HG03469 (cell line): ENCODE results near the gene CTAG1A.
"Not testable (repeated sequence)": the region's sequence is repeated elsewhere in the genome, so short reads cannot be mapped to it uniquely, and the experiment has no call there.

Source experiments
- ATAC-seq: cut with Tn5 transposase; IDR thresholded peaks from one replicate; pipeline ENCODE4 v1.9.1; 2021; ENCODE audit warnings: mild to moderate bottlenecking, moderate library complexity, moderate number of reproducible peaks; ENCODE audit not compliant: unreplicated experiment

The CTAG1A gene

DNA sequence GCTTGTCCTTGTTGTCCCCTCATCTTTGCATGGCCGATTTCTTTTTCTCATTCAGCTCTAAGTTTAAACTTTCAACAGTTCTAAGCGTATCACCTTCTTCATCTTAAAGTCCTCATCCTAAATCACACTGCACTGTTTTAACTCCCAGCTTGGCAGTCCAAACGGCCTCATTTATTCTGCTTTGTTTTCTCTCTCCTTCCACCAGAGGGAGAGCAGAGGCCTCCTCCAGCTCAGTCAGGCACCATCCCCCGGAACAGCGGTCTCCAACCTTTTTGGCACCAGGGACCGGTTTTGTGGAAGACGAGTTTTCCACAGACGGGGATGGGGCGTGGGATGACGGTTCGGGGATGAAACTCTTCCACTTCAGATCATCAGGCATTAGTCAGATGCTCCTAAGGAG is 14.6 kb upstream of the CTAG1A start:
- not testable (repeated sequence) for ATAC-seq

DNA sequence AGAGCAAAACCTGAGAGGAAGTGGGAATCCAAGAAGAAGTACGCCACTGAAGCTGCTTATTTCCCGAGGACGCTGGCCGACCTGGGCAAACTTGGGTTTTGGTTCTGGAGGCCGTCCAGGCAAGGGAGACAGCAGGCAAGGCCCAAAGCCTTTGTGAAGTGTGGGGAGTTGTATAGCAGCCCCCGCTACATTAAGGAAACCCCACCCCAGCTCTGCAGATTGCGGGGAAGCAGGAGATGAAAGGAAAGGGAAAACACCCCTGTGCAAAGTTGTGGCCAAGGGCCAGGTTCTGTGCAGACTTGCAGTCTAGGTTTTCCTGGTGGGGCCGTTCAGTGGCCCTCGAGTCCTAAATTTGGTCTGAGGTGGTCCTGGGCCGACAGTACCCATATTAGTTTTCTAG is 11.9 kb upstream of the CTAG1A start:
- not testable (repeated sequence) for ATAC-seq

DNA sequence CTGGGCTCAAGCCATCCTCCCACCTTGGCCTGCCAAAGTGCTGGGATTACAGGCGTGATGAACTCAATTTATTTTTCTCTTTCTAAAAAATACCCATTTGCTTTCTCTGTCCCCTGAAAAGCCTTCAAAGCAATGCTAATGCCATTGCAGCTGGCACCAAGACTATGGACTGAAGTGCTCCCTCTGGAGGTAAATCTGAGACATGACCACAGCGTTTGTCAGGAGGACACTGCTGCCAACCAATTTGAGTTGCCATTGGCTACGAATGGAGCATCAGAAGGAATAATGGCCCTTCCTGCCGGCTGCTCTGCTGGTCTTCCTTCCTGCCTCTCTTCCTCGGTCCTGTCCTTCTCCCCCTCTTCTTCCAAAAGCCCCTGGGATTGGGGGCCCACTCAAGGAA is 9.9 kb upstream of the CTAG1A start:
- ATAC-seq, result not testable (repeated sequence)

DNA sequence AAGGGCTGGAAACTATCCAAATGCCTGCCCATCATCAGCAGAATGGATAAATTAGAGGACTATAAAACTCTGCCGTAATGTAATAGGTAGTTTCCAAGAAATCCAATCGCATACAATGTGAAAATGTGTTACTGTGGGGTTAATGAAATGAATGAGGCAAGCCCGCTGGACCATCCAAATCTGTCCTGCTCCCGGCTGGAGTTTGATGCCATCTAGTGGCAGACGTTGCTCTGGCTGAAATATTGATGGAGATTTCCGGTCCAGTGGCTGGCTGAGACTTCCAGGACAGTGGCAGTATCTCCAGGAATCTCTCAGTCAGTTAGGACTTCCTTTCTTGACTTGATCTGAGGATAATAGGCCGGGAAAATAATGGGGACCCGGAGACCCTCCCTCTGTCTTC is 1.9 kb upstream of the CTAG1A start:
- not testable (repeated sequence) for ATAC-seq

DNA sequence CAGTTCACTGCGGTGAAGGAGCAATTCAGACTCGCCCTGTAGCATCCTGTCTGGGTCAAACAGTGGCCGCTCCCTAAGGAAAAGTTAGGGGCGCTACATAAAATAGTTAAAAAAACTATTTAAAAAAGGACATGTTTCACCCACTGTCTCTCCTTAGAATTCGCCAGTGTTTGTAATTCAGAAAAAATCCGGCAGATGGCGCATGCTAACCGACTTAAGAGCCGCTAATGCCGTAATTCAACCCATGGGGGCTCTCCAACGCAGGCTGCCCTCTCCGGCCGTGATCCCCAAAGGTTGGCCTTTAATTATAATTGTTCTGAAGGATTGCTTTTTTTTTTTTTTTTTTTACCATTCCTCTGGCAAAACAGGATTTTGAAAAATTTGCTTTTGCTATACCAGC is 5.5 kb downstream of the CTAG1A start:
- not testable (repeated sequence) for ATAC-seq

DNA sequence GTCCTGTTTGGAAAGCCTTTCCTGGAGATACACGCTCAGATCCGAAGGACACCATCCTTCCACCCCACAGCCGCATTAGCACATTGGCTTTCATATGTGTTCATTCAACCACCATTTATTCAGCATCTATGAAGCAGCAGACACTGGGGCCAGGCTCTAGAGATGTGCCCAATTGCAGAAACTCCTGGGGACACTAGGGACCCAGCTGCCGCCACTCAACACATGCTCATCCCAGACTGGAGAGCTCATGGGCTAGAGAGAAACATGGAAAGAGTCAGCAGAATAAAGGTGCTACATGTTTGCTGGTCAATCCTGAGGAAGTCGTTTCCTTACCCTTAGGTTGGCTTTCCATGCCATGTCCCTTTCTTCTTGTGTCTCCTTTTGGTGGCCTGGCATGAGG is 7.6 kb downstream of the CTAG1A start:
- no peak for ATAC-seq

DNA sequence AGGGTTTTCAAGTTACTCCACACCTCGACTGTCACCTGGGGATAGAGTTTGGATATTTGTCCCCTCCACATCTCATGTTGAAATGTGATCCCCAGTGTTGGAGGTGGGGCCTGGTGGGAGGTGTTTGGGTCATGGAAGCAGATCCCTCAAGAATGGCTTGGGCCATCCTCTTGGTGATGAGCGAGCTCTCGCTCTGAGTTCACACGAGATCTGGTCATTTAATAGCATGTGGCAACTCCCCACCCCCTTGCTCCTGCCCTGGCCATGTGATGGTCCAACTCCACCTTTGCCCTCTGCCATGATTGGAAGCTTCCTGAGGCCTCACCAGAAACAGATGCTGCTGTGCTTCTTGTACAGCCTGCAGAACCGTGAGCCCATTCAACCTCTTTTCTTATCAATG is 8.3 kb downstream of the CTAG1A start:
- ATAC-seq, result no peak

DNA sequence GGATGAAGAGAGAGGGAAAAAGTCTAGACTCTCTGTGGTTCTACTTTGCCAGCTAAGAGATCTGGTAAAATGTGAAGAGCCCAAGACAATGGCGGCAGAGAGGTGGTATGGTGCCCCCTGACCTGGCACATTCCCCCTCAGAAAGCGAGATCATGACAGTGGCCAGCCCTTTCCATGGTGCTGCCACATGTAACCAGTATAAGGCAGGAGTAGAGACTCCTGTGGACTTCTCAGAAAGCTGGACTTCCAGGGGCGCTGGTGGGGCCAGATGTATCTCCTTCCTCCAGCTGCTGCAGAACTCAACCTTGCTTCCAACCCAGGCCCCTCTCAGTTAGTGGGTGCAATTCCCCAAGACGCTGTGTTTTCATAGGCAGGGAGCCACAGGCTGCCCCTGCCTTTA is 9.6 kb downstream of the CTAG1A start:
- ATAC-seq, result no peak

DNA sequence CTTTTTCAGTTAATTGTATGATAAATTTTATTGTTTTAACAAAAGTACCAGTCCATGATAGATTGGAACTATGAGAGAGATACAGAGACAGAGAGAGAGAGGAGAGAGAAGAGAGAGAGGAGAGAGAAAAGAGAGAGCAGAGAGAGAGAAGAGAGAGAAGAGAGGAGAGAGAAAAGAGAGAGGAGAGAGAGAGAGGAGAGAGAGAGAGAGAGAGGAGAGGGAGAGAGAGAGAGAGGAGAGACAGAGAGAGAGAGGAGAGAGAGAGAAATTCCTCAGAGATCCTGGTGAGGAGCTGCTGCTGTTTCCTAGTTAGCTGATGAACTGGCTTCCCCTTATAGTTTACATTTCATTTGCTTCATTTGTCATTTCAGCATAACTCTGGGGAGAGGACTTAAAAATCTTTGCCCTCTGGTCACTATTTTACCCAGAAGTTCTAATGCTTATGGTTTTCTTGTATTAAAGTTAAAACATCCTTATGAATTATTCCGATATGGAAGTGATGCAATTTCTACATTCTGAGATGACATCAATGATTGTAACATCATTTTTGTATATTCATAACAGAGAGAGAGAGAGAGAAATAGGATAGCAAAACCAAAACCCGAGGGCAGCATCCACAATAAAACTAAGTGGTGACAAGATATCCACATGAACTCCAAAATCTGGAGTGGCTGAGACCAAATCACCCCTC is 10.8 kb downstream of the CTAG1A start:
- no peak for ATAC-seq

DNA sequence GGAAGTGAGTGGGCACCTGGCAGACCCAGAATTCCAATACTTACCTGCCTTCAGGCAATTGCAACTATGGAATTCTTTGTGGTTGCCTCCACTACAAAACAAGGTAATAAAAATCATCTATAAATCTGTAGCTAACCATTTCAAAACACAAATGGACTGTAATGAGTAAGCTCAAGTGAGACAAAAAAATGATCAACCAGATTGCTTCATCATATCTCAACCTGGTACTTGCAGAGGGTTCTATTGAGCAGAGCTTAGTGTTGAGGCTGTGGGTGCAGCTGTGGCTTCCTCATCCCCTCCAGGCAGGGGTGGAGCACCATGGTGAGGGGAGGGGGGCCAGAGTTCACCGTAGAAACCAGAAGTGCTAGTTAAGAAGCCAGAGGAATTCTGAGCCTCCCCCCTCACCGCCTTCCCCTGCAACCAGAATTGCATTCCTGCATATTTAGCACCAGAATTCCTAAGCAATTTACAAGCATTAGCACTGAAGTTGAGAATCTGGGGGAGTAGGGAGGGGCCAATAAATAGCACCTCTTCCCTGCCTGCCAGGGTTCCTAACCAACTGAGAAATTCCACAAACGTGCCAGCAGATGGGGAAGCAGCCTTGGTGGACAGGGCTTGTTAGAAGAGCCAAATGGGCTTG is 11.5 kb downstream of the CTAG1A start:
- ATAC-seq, result no peak

DNA sequence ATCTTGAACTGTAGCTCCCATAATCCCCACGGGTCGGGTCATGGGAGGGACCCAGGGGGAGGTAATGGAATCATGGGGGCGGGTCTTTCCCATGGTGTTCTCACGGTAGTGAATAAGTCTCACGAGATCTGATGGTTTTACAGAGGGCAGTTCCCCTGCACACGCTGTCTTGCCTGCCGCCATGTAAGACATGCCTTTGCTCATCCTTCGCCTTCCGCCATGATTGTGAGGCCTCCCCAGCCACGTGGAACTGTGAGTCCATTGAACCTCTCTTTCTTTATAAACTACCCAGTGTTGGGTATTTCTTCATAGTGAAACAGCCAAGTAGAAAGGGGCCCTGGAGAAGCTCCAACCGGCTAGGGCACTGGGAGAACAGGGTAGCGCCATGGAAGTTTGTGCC is 12.3 kb downstream of the CTAG1A start:
- ATAC-seq, result no peak

DNA sequence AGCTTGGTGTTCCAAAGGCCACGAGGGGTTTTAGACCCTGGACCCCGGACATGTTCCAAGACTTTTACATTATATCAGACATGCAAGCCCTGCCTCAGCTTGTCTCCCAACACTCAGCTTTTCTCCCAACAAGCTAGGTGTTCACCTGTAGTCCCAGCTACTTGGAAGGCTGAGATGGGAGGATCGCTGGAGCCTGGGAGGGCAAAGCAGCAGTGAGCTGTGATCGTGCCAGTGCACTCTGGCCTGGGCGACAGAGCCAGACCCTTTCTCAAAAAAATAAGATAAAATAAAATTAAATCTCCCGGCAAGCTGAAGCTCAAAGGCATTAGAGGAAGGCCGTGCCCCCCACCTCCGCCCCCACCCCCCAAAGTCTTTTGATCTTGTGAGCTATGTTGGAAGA is 13.7 kb downstream of the CTAG1A start:
- no peak for ATAC-seq

DNA sequence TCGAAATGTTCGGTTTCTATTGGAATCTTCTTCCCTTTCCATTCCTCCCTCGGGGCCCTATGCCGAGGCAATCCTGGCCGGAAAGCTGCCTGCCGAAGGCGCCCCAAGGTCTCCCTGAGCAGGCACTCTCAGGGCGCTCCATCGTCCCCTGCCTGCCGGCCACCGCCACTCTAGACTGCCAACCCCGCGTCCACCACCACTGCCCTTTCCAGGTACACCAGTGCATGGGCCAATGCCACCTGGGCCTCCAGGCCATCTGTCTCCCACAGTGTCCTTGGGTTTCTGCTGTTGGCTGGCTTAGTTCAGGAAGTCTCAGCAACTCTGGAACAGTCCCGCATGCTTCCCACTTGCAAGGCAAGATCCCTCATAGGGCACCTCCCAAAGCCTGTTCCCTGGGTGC is 14.6 kb downstream of the CTAG1A start:
- ATAC-seq, result no peak

DNA sequence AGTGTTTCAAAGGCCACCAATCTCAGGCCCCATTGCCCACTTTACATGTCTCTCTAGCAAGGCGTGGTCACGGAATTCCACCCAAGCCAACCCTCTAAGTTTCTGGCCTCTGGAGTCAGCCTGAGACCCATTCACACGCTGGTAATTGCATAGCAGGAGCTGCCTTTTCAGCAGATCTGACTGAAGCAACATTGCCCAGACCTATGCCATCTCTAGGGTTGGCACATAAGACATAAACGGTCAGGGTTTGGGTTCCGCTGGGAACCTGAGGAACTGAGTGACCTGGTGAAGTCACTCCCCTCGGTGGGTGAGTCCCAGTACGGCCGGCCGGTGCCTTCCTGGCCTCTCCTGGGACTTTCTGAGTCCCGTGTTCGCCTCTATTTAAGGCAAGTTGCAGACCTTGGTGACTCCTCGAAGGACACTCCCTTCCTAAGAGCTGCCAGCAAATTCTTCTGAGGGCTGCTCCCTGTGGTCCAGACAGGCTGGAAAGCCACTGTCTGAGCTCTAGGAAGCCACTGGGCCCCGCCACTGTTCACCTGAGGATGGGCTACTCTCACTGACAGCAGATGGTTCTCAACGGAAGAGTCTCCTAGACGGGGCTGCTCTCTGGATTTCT is 15.9 kb downstream of the CTAG1A start:
- ATAC-seq, result no peak

DNA sequence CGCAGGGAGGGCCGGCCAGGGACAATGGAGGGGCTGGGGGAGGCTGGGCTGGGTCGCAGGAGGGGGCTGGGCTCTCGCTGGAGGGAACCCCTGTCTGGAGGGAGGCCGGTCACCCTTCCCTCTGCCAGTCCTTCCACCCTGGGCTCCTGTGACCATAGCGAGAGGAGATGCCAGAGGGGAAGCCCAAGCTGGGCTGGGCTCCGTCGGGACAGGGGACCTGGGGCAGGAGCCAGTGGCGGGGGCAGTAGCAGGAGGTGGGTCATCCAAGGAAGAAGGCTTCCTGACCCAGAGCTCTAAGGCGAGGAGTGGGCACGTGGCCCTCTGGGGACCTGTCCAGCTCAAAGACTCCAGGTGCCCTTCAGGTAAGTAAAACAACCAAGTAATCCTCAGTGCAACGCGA is 17.3 kb downstream of the CTAG1A start:
- ATAC-seq, result no peak

DNA sequence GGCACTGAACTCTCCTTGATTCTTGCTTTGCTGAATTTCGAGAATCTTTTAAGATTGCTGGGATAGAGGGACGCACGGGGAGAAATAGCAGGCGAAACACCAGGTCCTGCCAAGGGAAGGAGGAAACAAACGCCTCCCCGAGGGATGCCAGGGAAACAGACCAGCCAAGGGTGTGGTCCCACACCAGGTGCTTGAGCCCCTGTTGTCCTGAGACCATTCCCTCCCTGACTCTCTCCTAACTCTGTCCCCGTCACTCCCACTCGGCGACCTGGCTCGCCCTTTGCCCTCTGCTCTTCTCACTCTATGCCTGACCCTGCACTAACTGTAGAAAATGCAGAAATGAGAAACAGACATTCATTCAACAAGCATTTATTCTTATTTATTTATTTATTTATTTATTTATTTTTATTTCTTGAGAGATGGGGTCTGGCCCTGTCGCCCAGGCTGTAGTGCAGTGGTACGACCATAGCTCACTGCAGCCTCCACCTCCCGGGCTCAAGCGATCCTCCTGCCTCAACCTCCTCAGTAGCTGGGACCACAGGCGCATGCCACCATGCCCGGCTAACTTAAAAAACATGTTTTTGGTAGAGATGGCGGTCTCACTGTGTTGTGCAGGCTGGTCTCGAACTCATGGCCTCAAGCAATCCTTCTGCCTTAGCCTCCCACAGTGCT is 18.0 kb downstream of the CTAG1A start:
- ATAC-seq, result no peak

DNA sequence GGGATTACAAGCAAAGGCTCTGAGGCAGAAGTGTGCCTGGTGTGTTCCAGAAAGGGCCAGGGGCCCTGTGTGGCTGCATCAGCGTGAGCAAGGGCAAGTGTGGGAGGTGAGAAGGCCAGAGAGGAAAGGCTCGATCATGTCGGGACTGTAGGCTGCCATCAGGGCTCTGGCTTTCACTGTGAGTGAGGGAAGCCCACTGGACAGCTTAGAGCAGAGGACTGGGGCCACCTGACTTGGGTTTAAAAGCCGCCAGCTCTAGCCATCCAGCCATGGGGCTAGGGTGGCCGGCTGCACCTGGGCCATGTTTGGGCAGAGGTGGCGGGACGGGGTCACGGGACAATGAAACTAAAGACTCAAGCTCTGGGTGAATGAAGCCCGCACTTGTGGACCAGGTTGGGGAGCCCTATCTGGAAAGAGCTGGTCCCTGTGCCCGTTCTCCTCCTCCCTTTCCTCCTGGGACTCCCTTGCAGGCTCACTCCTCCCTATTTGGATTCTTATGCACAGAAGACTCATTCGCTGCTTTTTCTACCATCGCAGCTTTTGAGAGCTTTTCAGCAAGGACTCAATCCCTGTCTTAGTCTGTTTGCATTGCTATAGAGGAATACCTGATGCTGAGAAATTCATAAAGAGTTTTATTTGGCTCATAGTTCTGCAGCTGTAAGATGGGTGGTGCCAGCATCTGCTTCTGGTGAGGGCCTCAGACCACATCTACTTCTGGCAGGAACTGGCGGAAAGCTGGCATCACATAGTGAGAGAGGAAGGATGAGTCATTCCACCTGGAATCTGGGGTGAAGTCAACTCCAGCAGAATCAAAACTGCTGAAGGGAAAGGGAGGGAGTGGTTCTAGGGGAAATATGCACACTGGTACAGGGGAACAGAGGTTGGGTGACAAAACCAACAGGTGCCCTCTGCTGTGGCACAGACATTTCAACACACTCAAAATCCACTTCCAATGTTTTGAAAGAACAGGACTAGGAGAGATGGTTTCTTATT is 18.8 kb downstream of the CTAG1A start:
- no peak for ATAC-seq

DNA sequence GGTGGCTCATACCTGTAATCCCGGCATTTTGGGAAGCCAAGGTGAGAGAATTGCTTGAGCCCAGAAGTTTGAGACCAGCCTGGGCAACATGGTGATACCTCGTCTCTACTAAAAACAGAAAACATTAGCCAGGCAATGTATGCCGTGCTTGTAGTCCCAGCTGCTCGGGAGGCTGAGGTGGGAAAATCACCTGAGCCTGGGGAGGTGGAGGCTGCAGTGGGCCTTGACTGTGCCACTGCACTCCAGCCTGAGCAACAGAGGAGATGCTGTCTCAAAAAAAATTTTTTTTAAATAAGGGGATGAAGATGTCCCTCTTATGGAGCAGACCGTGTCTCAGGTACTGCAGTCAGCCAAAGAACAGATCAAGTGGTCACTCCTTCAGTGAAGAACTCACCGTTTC is 20.6 kb downstream of the CTAG1A start:
- ATAC-seq, result no peak

DNA sequence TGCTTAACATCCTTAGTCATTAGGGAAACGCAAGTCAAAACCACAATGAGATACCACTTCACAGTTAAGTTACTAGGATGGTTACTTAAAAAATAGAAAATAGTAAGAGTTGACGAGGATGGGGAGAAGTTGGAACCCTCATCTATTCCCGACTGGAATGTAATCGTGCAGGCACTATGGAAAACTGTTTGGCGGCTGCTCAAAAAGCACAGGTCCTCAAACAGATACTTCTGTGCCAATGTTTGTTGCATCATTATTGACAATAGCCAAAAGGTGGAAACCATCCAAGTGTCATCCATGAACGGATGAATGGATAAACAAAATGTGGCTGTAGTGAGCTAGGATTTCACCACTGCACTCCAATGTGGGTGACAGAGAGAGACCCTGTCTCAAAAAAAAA is 22.4 kb downstream of the CTAG1A start:
- no peak for ATAC-seq

DNA sequence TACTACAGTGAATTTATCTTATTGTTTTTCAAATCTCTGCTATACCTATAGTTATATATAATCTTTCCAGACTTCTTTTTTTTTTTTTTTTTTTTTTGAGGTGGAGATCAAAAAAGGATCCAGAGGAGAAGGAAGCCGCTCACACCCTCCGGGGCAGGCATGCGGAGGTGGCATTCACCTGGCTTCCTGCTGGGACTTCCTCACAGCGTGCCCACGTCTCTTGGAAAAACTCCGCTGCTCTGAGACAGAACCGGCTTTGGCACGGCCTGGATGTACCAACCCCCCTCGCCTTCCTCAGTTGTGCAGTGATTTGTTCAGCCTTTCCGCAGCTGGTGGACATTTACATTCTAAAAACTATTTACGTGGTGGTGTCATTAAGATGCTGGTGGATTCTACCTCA is 23.0 kb downstream of the CTAG1A start:
- ATAC-seq, result not testable (repeated sequence)

DNA sequence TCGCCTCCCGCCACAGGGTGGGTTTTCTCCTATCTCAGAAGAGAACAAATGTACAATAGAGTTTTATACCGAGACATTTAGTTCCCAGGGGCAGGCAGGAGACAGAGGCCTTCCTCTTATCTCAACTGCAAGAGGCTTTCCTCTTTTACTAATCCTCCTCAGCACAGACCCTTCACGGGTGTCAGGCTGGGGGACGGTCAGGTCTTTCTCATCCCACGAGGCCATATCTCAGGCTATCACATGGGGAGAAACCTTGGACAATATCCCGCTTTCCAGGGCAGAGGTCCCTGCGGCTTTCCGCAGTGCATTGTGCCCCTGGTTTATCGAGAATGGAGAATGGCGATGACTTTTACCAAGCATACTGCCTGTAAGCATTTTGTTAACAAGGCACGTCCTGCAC is 23.9 kb downstream of the CTAG1A start:
- ATAC-seq, result not testable (repeated sequence)
